ENCODE results near the gene TAF7. TPM values are rescaled to one million over a fixed set of nuclear protein-coding genes. Genes with fewer than 3 reads are reported as not detected.
A peak's percentile ranks its signal among the peaks of the same experiment; 100 is the strongest.
"Not testable (repeated sequence)": the region's sequence is repeated elsewhere in the genome, so short reads cannot be mapped to it uniquely, and the experiment has no call there.

Gene TAF7
- total RNA-seq, 4 donors from 2014 or later = 47.3 to 70.3 (median 62.7) TPM

GRCh38 chr5:141343953-141344463, 23.4 kb upstream of the TAF7 start:
- Histone ChIP-seq H3K4me1 (peaks cover 1% of the 10 kb centered on the region), H3K9me3 (peaks cover 23% of the 10 kb centered on the region), H3K4me3 (peak overlapping the region; percentile 17), H3K27me3 (peaks cover 6% of the 10 kb centered on the region), H3K27ac (no peak overlapping the region), H3K36me3 (no peaks in the 10 kb centered on the region)
- 25% methylated on average over 31 of the region's 31 CpGs for WGBS
- DNase-seq (ENCODE audit: low spot score in 2 of 2) = no peak
- TF ChIP-seq EP300 (IDR thresholded peaks at IDR 0.05) (no peak), POLR2AphosphoS5 (IDR thresholded peaks at IDR 0.05) (no peak), CTCF (IDR thresholded peaks at IDR 0.05) (no peak), POLR2A (IDR thresholded peaks at IDR 0.05) (no peak)

GRCh38 chr5:141343242-141343952, 22.8 kb upstream of the TAF7 start, which contains the start of gene PCDHGA3:
Gene PCDHGA3, plus strand, starts transcription at chr5:141343829. Its CDS starts 205 bp downstream, at chr5:141344034.
- H3K27me3 ChIP-seq = peaks cover 8% of the 10 kb centered on the region
- H3K4me3 ChIP-seq = peak within 1 kb of the TSS; percentile 17
- peaks cover 26% of the 10 kb centered on the region for H3K9me3 ChIP-seq
- DNase-seq (ENCODE audit: low spot score in 2 of 2) = no peak
- no peak within 1 kb of the TSS for H3K27ac ChIP-seq
- WGBS = 27% methylated on average over 9 of the region's 9 CpGs
- TF ChIP-seq CTCF (IDR thresholded peaks at IDR 0.05) (no peak), POLR2A (IDR thresholded peaks at IDR 0.05) (no peak), POLR2AphosphoS5 (IDR thresholded peaks at IDR 0.05) (no peak), EP300 (IDR thresholded peaks at IDR 0.05) (no peak)
- peaks cover 4% of the 10 kb centered on the region for H3K4me1 ChIP-seq
- no peaks in the 10 kb centered on the region for H3K36me3 ChIP-seq

GRCh38 chr5:141342773-141343172, 22.2 kb upstream of the TAF7 start:
- Histone ChIP-seq H3K27me3 (peaks cover 12% of the 10 kb centered on the region), H3K4me3 (no peak overlapping the region), H3K4me1 (peaks cover 4% of the 10 kb centered on the region), H3K27ac (no peak overlapping the region), H3K36me3 (no peaks in the 10 kb centered on the region), H3K9me3 (peaks cover 31% of the 10 kb centered on the region)
- DNase-seq (ENCODE audit: low spot score in 2 of 2) = no peak
- TF ChIP-seq EP300 (IDR thresholded peaks at IDR 0.05) (no peak), POLR2AphosphoS5 (IDR thresholded peaks at IDR 0.05) (no peak), CTCF (IDR thresholded peaks at IDR 0.05) (no peak), POLR2A (IDR thresholded peaks at IDR 0.05) (no peak)
- WGBS = 28% methylated on average over 1 of the region's 1 CpG

- H3K4me3 ChIP-seq; H3K4me1 ChIP-seq; DNase-seq (ENCODE audit: low spot score in 2 of 2); H3K36me3 ChIP-seq; H3K27ac ChIP-seq: not testable (repeated sequence)
- WGBS = 69% methylated on average over 11 of the region's 45 CpGs
- Histone ChIP-seq H3K9me3 (peaks cover 35% of the 10 kb centered on the region), H3K27me3 (peaks cover 16% of the 10 kb centered on the region)
Measured at GRCh38 chr5:141340781-141341354, 20.3 kb upstream of the TAF7 start.

- Histone ChIP-seq H3K4me1 (peaks cover 4% of the 10 kb centered on the region), H3K27me3 (peaks cover 24% of the 10 kb centered on the region), H3K27ac (no peak within 1 kb of the TSS), H3K36me3 (no peaks in the 10 kb centered on the region), H3K4me3 (peak within 1 kb of the TSS; percentile 37), H3K9me3 (peaks cover 22% of the 10 kb centered on the region)
- no peak for TF ChIP-seq POLR2A (IDR thresholded peaks at IDR 0.05)
- TF ChIP-seq CTCF (IDR thresholded peaks at IDR 0.05) = peak in 1 of 2 donors; percentile 1
- no peak for DNase-seq (ENCODE audit: low spot score in 2 of 2)
- 15% methylated on average over 22 of the region's 27 CpGs for WGBS
Measured at GRCh38 chr5:141338538-141339306, 18.1 kb upstream of the TAF7 start, which contains the start of gene PCDHGA2. Gene PCDHGA2, plus strand, starts transcription at chr5:141338760.

- H3K4me1 ChIP-seq = not testable (repeated sequence)
- H3K9me3 ChIP-seq = peaks cover 33% of the 10 kb centered on the region
- 25% methylated on average over 9 of the region's 39 CpGs for WGBS
Measured at GRCh38 chr5:141332571-141332970, 12.0 kb upstream of the TAF7 start.

More at GRCh38 chr5:141332571-141332970, 12.0 kb upstream of the TAF7 start:
- H3K27me3 ChIP-seq = peaks cover 46% of the 10 kb centered on the region
- DNase-seq (ENCODE audit: low spot score in 2 of 2); H3K4me3 ChIP-seq; H3K36me3 ChIP-seq; H3K27ac ChIP-seq: not testable (repeated sequence)
